ENCODE data around the gene SELL. TPM values are rescaled to one million over a fixed set of nuclear protein-coding genes. Genes with fewer than 3 reads are reported as not detected.

SELL gene
- total RNA-seq, 4 donors from 2014 or later = 2.1 to 8.2 TPM; not detected in 2

- TF ChIP-seq POLR2A (IDR thresholded peaks at IDR 0.05) (no peak), POLR2AphosphoS5 (IDR thresholded peaks at IDR 0.05) (no peak), CTCF (IDR thresholded peaks at IDR 0.05) (no peak), EP300 (IDR thresholded peaks at IDR 0.05) (no peak)
- H3K36me3 ChIP-seq = no peaks in the 10 kb centered on the region
- no peaks in the 10 kb centered on the region for H3K4me1 ChIP-seq
- WGBS, 2 donors (ENCODE audit: low coverage in 1 of 2) = 20 to 61% methylated on average over 1 to 4 of the region's 4 CpGs
- no peak overlapping the region for H3K27ac ChIP-seq
- peaks cover 11% of the 10 kb centered on the region for H3K27me3 ChIP-seq
- H3K9me3 ChIP-seq = no peaks in the 10 kb centered on the region
- no peak overlapping the region for H3K4me3 ChIP-seq
- ATAC-seq = no peak
Measured at GRCh38 chr1:169731446-169731845, 20.0 kb upstream of the SELL start.

- H3K9me3 ChIP-seq = no peaks in the 10 kb centered on the region
- peaks cover 11% of the 10 kb centered on the region for H3K27me3 ChIP-seq
- no peaks in the 10 kb centered on the region for H3K4me1 ChIP-seq
- no peak for ATAC-seq
- H3K4me3 ChIP-seq = no peak overlapping the region
- TF ChIP-seq CTCF (IDR thresholded peaks at IDR 0.05) (no peak), POLR2A (IDR thresholded peaks at IDR 0.05) (no peak), POLR2AphosphoS5 (IDR thresholded peaks at IDR 0.05) (no peak), EP300 (IDR thresholded peaks at IDR 0.05) (no peak)
- no peak overlapping the region for H3K27ac ChIP-seq
- H3K36me3 ChIP-seq = no peaks in the 10 kb centered on the region
Measured at GRCh38 chr1:169729991-169730390, 18.6 kb upstream of the SELL start.

GRCh38 chr1:169727307-169727706 is 15.9 kb upstream of the SELL start:
- H3K36me3 ChIP-seq = no peaks in the 10 kb centered on the region
- H3K9me3 ChIP-seq = no peaks in the 10 kb centered on the region
- H3K4me1 ChIP-seq = no peaks in the 10 kb centered on the region
- ATAC-seq = no peak
- H3K27me3 ChIP-seq = peaks cover 11% of the 10 kb centered on the region
- 91 to 93% methylated on average over 4 to 6 of the region's 6 CpGs for WGBS, 2 donors (ENCODE audit: low coverage in 1 of 2)
- no peak overlapping the region for H3K4me3 ChIP-seq
- TF ChIP-seq POLR2A (IDR thresholded peaks at IDR 0.05) = no peak
- TF ChIP-seq EP300 (IDR thresholded peaks at IDR 0.05) = no peak
- no peak for TF ChIP-seq CTCF (IDR thresholded peaks at IDR 0.05)
- no peak for TF ChIP-seq POLR2AphosphoS5 (IDR thresholded peaks at IDR 0.05)
- no peak overlapping the region for H3K27ac ChIP-seq

- Histone ChIP-seq H3K4me1 (no peaks in the 10 kb centered on the region), H3K36me3 (no peaks in the 10 kb centered on the region), H3K4me3 (no peak overlapping the region), H3K27ac (no peak overlapping the region), H3K9me3 (no peaks in the 10 kb centered on the region), H3K27me3 (peaks cover 11% of the 10 kb centered on the region)
- 81 to 90% methylated on average over 2 to 3 of the region's 3 CpGs for WGBS, 2 donors (ENCODE audit: low coverage in 1 of 2)
- TF ChIP-seq CTCF (IDR thresholded peaks at IDR 0.05) = no peak
- ATAC-seq = no peak
Measured at GRCh38 chr1:169726851-169727250, 15.4 kb upstream of the SELL start.

- TF ChIP-seq POLR2A (IDR thresholded peaks at IDR 0.05) (no peak), EP300 (IDR thresholded peaks at IDR 0.05) (no peak), CTCF (IDR thresholded peaks at IDR 0.05) (no peak), POLR2AphosphoS5 (IDR thresholded peaks at IDR 0.05) (no peak)
- H3K9me3 ChIP-seq = no peaks in the 10 kb centered on the region
- 62 to 70% methylated on average over 2 to 3 of the region's 3 CpGs for WGBS, 2 donors (ENCODE audit: low coverage in 1 of 2)
Measured at GRCh38 chr1:169725930-169726329, 14.5 kb upstream of the SELL start.

More at GRCh38 chr1:169725930-169726329, 14.5 kb upstream of the SELL start:
- Histone ChIP-seq H3K4me3 (no peak overlapping the region), H3K36me3 (no peaks in the 10 kb centered on the region), H3K27ac (no peak overlapping the region), H3K27me3 (peaks cover 11% of the 10 kb centered on the region), H3K4me1 (no peaks in the 10 kb centered on the region)
- no peak for ATAC-seq
